Suprapubic skin (tissue), 4 donors: Measurements from ENCODE around the gene RPL28.

Experiments
- CTCF ChIP-seq, 2 donors: fragments of 200-600 bp in 1 of 2; fragments of 450-650 bp in 1 of 2; sonication (generic) in 1 of 2; IDR thresholded peaks; one replicate each; pipeline ENCODE4 v1.5.1; 2016 to 2019; ENCODE audit warnings: antibody characterized with exemption in 2 of 2, mild to moderate bottlenecking in 1 of 2, moderate library complexity in 1 of 2
- EP300 ChIP-seq: sonication (generic); formaldehyde crosslinking; IDR thresholded peaks from one replicate; pipeline ENCODE4 v1.6.1; 2017; ENCODE audit warnings: antibody characterized with exemption
- POLR2A ChIP-seq, 2 donors: fragments of 450-650 bp; IDR thresholded peaks; one replicate each; pipeline ENCODE4 v1.6.1; 2017; ENCODE audit warnings: antibody characterized with exemption in 2 of 2, mild to moderate bottlenecking in 2 of 2, moderate library complexity in 2 of 2
- POLR2AphosphoS5 ChIP-seq, 3 donors: sonication (generic); formaldehyde crosslinking; IDR thresholded peaks; one replicate each; pipeline ENCODE4 v1.6.1; 2017; ENCODE audit warnings: antibody characterized with exemption in 3 of 3

- no peak for TF ChIP-seq CTCF (IDR thresholded peaks at IDR 0.05)
- TF ChIP-seq EP300 = no peak
- TF ChIP-seq POLR2A (IDR thresholded peaks at IDR 0.05) = peak in 1 of 2 donors; percentile 80
- TF ChIP-seq POLR2AphosphoS5 (IDR thresholded peaks at IDR 0.05) = peak in 1 of 3 donors; percentile 63
These were observed 45.6 kb upstream of the RPL28 start for GRCh38 chr19:55339889-55340783.
